HEK293 (cell line): ENCODE measurements around the gene TMEM164.

ENCODE experiments used
- CTCF ChIA-PET: fragments of 350-600 bp; formaldehyde crosslinking; extraction: SDS; loops from one replicate; lab custom pipeline; 2021; ENCODE audit warnings: antibody characterized with exemption; lab: Yijun Ruan, JAX
- POLR2A ChIA-PET: fragments of 300-600 bp; formaldehyde crosslinking; extraction: SDS; loops from one replicate; lab custom pipeline; 2020; ENCODE audit warnings: antibody characterized with exemption, inconsistent platforms; lab: Yijun Ruan, JAX
- H3K27ac ChIP-seq: fragments of 200-500 bp; sonication (Bioruptor generic); 2 replicates; pipeline ENCODE4 v1.5.1; 2014; ENCODE audit warnings: low read depth, low read length, control low read depth, inconsistent platforms; ENCODE audit errors: extremely low read depth
- H3K36me3 ChIP-seq, 2 experiments: fragments of 200-500 bp in 1 of 2; sonication (Bioruptor generic) in 1 of 2; 1 replicate in 1 of 2; 2 replicates in 1 of 2; pipeline ENCODE4 v1.5.1; 2014 to 2017; ENCODE audit warnings: inconsistent platforms in 2 of 2, low read length in 2 of 2; ENCODE audit not compliant: control insufficient read depth in 2 of 2, insufficient read depth in 1 of 2
- H3K4me1 ChIP-seq: fragments of 200-500 bp; sonication (Bioruptor generic); 2 replicates; pipeline ENCODE4 v1.5.1; 2014; ENCODE audit warnings: mild to moderate bottlenecking, low read length, inconsistent platforms; ENCODE audit not compliant: control insufficient read depth, insufficient read depth
- H3K4me3 ChIP-seq: 2 replicates; pipeline ENCODE4 v1.5.1; 2011; ENCODE audit warnings: low read depth, mild to moderate bottlenecking, control low read depth, low read length, moderate library complexity
- H3K9me3 ChIP-seq: fragments of 200-500 bp; sonication (Bioruptor generic); 2 replicates; pipeline ENCODE4 v1.5.1; 2014; ENCODE audit warnings: low read depth, low read length, inconsistent platforms; ENCODE audit not compliant: control insufficient read depth, insufficient read depth
- BCL11B ChIP-seq: fragments of 450-650 bp; formaldehyde crosslinking; IDR thresholded peaks from 2 replicates; pipeline ENCODE4 v1.5.1; 2016; ENCODE audit warnings: low read depth, missing biosample characterization, missing genetic modification characterization
- EGR2 ChIP-seq: fragments of 450-650 bp; formaldehyde crosslinking; IDR thresholded peaks from 2 replicates; pipeline ENCODE4 v1.5.1; 2016; ENCODE audit warnings: low read depth, missing biosample characterization, missing genetic modification characterization
- HOXA7 ChIP-seq: sonication (generic); formaldehyde crosslinking; IDR thresholded peaks from 2 replicates; pipeline ENCODE4 v1.8.1; 2022; ENCODE audit warnings: missing genetic modification reagents, borderline replicate concordance
- KLF1 ChIP-seq: fragments of 450-650 bp; formaldehyde crosslinking; IDR thresholded peaks from 2 replicates; pipeline ENCODE4 v1.5.1; 2016; ENCODE audit warnings: missing biosample characterization, missing genetic modification characterization
- KLF7 ChIP-seq: fragments of 450-650 bp; formaldehyde crosslinking; IDR thresholded peaks from 2 replicates; pipeline ENCODE4 v1.5.1; 2016; ENCODE audit warnings: missing biosample characterization, missing genetic modification characterization, borderline replicate concordance
- KLF9 ChIP-seq: fragments of 450-650 bp; formaldehyde crosslinking; IDR thresholded peaks from 2 replicates; pipeline ENCODE4 v1.5.1; 2016; ENCODE audit warnings: missing biosample characterization, missing genetic modification characterization, low read depth
- PRDM1 ChIP-seq: fragments of 450-650 bp; formaldehyde crosslinking; IDR thresholded peaks from 2 replicates; pipeline ENCODE4; 2016; ENCODE audit warnings: missing biosample characterization, missing genetic modification characterization
- ZBTB21 ChIP-seq: fragments of 450-650 bp; formaldehyde crosslinking; IDR thresholded peaks from 2 replicates; pipeline ENCODE4 v1.5.1; 2017; ENCODE audit warnings: missing biosample characterization, missing genetic modification characterization
- ZNF202 ChIP-seq: fragments of 450-650 bp; formaldehyde crosslinking; IDR thresholded peaks from 2 replicates; pipeline ENCODE4 v1.5.1; 2016; ENCODE audit warnings: missing biosample characterization, missing genetic modification characterization, borderline replicate concordance
- ZNF211 ChIP-seq: fragments of 450-650 bp; formaldehyde crosslinking; IDR thresholded peaks from 2 replicates; pipeline ENCODE4 v1.5.1; 2016; ENCODE audit warnings: low read depth, missing biosample characterization, missing genetic modification characterization
- ZNF555 ChIP-seq: fragments of 450-650 bp; formaldehyde crosslinking; conservative IDR thresholded peaks from 2 replicates; pipeline ENCODE4 v1.5.1; 2017; ENCODE audit warnings: missing biosample characterization, mild to moderate bottlenecking, missing genetic modification characterization, inconsistent platforms
- ZNF571 ChIP-seq: fragments of 450-650 bp; formaldehyde crosslinking; IDR thresholded peaks from 2 replicates; pipeline ENCODE4 v1.5.0; 2017; ENCODE audit warnings: missing biosample characterization, missing genetic modification characterization
- ZNF610 ChIP-seq: fragments of 450-650 bp; formaldehyde crosslinking; IDR thresholded peaks from 2 replicates; pipeline ENCODE4 v1.5.1; 2016; ENCODE audit warnings: missing biosample characterization, missing genetic modification characterization, borderline replicate concordance
- ZNF707 ChIP-seq: fragments of 450-650 bp; formaldehyde crosslinking; IDR thresholded peaks from 2 replicates; pipeline ENCODE4 v1.5.1; 2016; ENCODE audit warnings: missing biosample characterization, missing genetic modification characterization
- TF ChIP-seq, protein P1 (sequence below): fragments of 450-650 bp; formaldehyde crosslinking; IDR thresholded peaks from 2 replicates; pipeline ENCODE4 v1.5.1; 2017; ENCODE audit warnings: missing biosample characterization, missing genetic modification characterization
- TF ChIP-seq, protein P2 (sequence below): fragments of 450-650 bp; formaldehyde crosslinking; conservative IDR thresholded peaks from 2 replicates; pipeline ENCODE4 v1.5.1; 2016; ENCODE audit warnings: low read depth, missing biosample characterization, missing genetic modification characterization
- TF ChIP-seq, protein P3 (sequence below): fragments of 450-650 bp; formaldehyde crosslinking; IDR thresholded peaks from 2 replicates; pipeline ENCODE4 v1.5.1; 2016; ENCODE audit warnings: missing biosample characterization, missing genetic modification characterization
- TF ChIP-seq, protein P4 (sequence below): fragments of 450-650 bp; formaldehyde crosslinking; IDR thresholded peaks from 2 replicates; pipeline ENCODE4 v1.5.1; 2016; ENCODE audit warnings: missing biosample characterization, missing genetic modification characterization
- TF ChIP-seq, protein P5 (sequence below): fragments of 450-650 bp; formaldehyde crosslinking; IDR thresholded peaks from 2 replicates; pipeline ENCODE4 v1.5.1; 2017; ENCODE audit warnings: missing biosample characterization, missing genetic modification characterization
- TF ChIP-seq, protein P6 (sequence below): fragments of 450-650 bp; formaldehyde crosslinking; IDR thresholded peaks from 2 replicates; pipeline ENCODE4 v1.5.1; 2016; ENCODE audit warnings: missing biosample characterization, missing genetic modification characterization

Gene TMEM164

DNA sequence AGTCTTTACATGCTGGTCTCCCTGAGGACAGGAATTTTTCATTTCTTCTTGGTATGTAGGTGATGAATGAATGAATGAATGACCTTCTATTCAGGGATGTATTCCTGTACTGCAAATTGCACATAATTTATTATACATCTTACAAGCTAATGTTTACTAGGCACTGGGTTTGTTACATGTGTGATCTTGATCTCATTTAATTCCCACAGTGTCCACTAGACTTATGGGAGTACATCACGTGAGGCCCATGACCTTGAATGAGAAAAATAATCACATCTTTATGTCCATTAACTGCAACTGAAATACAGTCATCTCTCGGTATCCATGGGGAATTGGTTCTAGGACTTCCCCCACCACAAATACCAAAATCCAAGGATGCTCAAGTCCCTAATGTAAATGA is 150.3 kb downstream of the TMEM164 start:
- Histone ChIP-seq H3K27ac (no peak overlapping the region), H3K4me1 (no peaks in the 10 kb centered on the region), H3K36me3 (peaks cover 5% of the 10 kb centered on the region in 2 experiments; a peak in 2 of 3 replicates), H3K4me3 (no peak overlapping the region), H3K9me3 (no peaks in the 10 kb centered on the region)
- ChIA-PET POLR2A (no interaction called here), CTCF (interaction anchor here (0.6 to 20.8 kb wide), 9 partner anchors 16 to 694 kb away, joined by 3 to 576 read pairs (median 3); no protein-coding TSS in a partner anchor)
- TF ChIP-seq HOXA7 (no peak), KLF9 (no peak), BCL11B (tag by site-specific recombination) (no peak), ZNF555 (tag by site-specific recombination) (no peak), KLF7 (tag by site-specific recombination) (no peak), ZNF610 (tag by site-specific recombination) (no peak), KLF1 (tag by site-specific recombination) (no peak), ZNF707 (tag by site-specific recombination) (no peak), PRDM1 (no peak), ZNF571 (tag by site-specific recombination) (no peak), ZNF211 (tag by site-specific recombination) (no peak), ZNF202 (no peak), EGR2 (tag by site-specific recombination) (no peak), ZBTB21 (tag by site-specific recombination) (no peak)
- TF ChIP-seq, protein P1, sequence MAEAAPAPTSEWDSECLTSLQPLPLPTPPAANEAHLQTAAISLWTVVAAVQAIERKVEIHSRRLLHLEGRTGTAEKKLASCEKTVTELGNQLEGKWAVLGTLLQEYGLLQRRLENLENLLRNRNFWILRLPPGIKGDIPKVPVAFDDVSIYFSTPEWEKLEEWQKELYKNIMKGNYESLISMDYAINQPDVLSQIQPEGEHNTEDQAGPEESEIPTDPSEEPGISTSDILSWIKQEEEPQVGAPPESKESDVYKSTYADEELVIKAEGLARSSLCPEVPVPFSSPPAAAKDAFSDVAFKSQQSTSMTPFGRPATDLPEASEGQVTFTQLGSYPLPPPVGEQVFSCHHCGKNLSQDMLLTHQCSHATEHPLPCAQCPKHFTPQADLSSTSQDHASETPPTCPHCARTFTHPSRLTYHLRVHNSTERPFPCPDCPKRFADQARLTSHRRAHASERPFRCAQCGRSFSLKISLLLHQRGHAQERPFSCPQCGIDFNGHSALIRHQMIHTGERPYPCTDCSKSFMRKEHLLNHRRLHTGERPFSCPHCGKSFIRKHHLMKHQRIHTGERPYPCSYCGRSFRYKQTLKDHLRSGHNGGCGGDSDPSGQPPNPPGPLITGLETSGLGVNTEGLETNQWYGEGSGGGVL, result no peak
- TF ChIP-seq, protein P2, sequence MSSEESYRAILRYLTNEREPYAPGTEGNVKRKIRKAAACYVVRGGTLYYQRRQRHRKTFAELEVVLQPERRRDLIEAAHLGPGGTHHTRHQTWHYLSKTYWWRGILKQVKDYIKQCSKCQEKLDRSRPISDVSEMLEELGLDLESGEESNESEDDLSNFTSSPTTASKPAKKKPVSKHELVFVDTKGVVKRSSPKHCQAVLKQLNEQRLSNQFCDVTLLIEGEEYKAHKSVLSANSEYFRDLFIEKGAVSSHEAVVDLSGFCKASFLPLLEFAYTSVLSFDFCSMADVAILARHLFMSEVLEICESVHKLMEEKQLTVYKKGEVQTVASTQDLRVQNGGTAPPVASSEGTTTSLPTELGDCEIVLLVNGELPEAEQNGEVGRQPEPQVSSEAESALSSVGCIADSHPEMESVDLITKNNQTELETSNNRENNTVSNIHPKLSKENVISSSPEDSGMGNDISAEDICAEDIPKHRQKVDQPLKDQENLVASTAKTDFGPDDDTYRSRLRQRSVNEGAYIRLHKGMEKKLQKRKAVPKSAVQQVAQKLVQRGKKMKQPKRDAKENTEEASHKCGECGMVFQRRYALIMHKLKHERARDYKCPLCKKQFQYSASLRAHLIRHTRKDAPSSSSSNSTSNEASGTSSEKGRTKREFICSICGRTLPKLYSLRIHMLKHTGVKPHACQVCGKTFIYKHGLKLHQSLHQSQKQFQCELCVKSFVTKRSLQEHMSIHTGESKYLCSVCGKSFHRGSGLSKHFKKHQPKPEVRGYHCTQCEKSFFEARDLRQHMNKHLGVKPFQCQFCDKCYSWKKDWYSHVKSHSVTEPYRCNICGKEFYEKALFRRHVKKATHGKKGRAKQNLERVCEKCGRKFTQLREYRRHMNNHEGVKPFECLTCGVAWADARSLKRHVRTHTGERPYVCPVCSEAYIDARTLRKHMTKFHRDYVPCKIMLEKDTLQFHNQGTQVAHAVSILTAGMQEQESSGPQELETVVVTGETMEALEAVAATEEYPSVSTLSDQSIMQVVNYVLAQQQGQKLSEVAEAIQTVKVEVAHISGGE (tag by site-specific recombination), result no peak
- TF ChIP-seq, protein P3, sequence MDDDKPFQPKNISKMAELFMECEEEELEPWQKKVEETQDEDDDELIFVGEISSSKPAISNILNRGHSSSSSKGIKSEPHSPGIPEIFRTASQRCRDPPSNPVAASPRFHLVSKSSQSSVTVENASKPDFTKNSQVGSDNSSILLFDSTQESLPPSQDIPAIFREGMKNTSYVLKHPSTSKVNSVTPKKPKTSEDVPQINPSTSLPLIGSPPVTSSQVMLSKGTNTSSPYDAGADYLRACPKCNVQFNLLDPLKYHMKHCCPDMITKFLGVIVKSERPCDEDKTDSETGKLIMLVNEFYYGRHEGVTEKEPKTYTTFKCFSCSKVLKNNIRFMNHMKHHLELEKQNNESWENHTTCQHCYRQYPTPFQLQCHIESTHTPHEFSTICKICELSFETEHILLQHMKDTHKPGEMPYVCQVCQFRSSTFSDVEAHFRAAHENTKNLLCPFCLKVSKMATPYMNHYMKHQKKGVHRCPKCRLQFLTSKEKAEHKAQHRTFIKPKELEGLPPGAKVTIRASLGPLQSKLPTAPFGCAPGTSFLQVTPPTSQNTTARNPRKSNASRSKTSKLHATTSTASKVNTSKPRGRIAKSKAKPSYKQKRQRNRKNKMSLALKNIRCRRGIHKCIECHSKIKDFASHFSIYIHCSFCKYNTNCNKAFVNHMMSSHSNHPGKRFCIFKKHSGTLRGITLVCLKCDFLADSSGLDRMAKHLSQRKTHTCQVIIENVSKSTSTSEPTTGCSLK (tag by site-specific recombination), result no peak
- TF ChIP-seq, protein P4, sequence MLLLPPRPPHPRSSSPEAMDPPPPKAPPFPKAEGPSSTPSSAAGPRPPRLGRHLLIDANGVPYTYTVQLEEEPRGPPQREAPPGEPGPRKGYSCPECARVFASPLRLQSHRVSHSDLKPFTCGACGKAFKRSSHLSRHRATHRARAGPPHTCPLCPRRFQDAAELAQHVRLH, result no peak
- TF ChIP-seq, protein P5, sequence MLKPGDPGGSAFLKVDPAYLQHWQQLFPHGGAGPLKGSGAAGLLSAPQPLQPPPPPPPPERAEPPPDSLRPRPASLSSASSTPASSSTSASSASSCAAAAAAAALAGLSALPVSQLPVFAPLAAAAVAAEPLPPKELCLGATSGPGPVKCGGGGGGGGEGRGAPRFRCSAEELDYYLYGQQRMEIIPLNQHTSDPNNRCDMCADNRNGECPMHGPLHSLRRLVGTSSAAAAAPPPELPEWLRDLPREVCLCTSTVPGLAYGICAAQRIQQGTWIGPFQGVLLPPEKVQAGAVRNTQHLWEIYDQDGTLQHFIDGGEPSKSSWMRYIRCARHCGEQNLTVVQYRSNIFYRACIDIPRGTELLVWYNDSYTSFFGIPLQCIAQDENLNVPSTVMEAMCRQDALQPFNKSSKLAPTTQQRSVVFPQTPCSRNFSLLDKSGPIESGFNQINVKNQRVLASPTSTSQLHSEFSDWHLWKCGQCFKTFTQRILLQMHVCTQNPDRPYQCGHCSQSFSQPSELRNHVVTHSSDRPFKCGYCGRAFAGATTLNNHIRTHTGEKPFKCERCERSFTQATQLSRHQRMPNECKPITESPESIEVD (tag by site-specific recombination), result no peak
- TF ChIP-seq, protein P6, sequence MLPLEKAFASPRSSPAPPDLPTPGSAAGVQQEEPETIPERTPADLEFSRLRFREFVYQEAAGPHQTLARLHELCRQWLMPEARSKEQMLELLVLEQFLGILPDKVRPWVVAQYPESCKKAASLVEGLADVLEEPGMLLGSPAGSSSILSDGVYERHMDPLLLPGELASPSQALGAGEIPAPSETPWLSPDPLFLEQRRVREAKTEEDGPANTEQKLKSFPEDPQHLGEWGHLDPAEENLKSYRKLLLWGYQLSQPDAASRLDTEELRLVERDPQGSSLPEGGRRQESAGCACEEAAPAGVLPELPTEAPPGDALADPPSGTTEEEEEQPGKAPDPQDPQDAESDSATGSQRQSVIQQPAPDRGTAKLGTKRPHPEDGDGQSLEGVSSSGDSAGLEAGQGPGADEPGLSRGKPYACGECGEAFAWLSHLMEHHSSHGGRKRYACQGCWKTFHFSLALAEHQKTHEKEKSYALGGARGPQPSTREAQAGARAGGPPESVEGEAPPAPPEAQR, result no peak
- TF ChIP-seq, all 188 proteins: peak for 0
